Hematopoietic multipotent progenitor cell treated with erythropoietin and hydrocortisone succinate and interleukin-3 and kit ligand, for 15 days (in vitro differentiated cells): ENCODE results near the gene ANO2.

Experiments
- DNase-seq: peaks from one replicate; pipeline ENCODE4 v3.0.0-alpha.2; 2015; ENCODE audit warnings: low spot score

ANO2 gene

GRCh38 chr12:5945071-5946008 is at the start of gene ANO2:
Gene ANO2, minus strand, starts transcription at chr12:5945259. Its CDS starts 42 bp downstream, at chr12:5945217.
- no peak for DNase-seq

DNA sequence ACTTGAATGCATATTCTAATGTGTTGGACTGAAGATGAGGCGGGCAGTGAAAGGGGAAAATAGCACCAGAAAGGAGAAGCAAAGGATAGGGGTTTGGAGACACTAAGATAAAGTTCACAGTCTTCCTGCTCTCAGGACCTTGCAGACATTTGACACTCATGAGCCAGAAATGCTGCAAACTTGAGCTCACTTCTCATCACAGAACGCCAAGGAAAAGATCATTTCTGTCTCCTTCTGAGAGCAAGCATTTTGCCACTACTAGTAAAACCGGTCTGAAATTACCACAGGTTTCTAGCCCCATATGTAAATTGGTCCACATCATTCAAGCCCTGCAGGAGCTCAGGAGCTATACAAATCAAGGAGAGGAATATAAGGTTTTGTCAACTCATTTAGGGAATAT is 44.6 kb upstream of the ANO2 start:
- DNase-seq: no peak

- DNase-seq: peak; percentile 59
Measured at GRCh38 chr12:5988659-5989116, 43.6 kb upstream of the ANO2 start.

DNA sequence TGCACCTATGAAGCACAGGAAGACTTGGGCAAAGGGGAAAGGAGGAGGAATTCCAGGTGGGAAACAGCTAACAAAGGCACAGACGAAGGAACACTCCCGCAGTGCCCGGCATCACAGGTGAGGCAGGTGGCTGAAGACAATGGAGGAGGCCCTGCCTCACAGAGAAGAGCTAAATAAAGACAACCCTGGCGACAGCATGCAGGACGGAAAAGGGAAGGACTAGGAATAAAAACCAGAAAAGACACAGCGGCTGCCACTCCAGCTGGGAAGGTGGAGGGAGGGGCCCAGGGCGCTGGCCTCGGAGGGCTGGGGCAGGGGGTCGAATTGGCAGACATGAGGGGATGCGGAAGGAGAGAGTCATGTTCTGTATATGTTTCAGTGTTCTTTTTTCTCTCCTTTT is 43.0 kb upstream of the ANO2 start:
- DNase-seq: no peak

- DNase-seq: no peak
Measured at GRCh38 chr12:5987573-5987972, 42.5 kb upstream of the ANO2 start.

DNA sequence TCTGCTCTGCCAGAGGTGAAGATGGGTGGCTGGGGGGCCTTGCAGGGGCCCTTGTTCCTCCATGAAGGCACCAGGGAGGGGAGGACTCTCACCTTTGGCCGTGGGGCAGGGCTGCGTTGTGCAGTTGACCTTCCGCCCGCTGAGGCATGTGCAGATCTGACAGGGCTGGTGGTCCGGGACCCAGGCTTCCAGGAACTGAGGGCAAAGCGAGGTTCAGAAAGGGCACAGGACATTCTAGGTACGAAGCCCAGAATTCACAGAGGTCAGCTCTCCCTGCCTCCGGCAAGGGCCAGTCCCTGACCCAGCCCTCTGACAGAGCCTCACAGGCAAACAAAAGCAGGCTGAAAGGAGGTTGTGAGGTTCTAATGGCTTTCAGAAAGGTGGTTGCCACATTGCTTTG is 40.4 kb upstream of the ANO2 start:
- no peak for DNase-seq

GRCh38 chr12:5984873-5985272 is 39.8 kb upstream of the ANO2 start:
- no peak for DNase-seq

- no peak for DNase-seq
Measured at GRCh38 chr12:5982106-5982505, 37.0 kb upstream of the ANO2 start.

- DNase-seq: no peak
Measured at GRCh38 chr12:5977556-5977955, 32.5 kb upstream of the ANO2 start.

DNA sequence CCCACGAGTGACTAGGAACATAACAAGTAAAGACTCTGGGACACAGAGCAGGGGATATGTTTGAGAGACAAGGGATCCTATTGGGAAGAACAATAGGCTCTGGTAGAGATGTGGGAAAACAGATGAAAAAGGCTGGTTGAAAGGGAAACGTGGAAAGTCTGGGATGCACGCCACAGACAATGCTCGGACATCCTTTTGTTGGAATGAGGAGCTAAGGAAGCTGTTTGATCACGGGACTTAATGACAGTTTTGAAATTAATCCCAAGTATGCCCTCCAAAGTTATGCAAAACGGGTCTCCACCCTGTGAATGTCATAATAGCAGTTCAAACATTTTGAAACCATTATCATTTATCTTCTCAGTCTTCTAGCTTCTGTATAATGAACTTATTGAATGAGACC is 31.7 kb upstream of the ANO2 start:
- DNase-seq: no peak

- DNase-seq: no peak
Measured at GRCh38 chr12:5976196-5976595, 31.1 kb upstream of the ANO2 start.

DNA sequence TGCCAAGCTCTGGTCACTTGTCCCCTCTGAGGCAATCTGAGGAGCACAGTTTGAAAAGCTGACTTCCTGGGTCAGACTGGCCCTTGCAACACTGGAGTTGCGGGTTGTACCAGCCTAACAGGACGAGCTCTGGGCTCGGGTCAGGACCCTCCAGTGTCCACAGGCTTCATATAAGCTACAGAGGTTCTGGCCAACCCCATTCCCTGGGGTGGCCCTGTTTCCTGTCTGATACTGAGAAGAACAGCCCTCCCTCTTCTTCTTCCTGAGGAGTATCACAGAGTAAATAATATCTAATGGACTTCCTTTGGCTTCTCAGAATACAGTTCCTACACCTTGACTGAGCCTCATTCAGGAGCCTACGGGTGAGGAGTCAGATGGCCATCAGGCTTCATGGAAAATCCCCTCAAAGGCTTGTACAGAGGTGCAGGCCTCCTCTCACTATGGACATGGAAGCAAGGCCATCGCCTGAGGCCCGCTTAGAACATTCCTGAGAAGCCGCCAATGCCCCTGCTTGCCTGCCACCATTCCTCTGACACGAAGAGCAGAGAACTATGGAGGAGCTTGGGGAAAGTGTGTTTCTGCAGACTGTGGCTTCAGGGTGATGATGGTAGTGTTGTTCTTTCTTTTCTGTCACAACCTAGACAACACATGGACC is 28.5 kb upstream of the ANO2 start:
- DNase-seq: no peak

GRCh38 chr12:5972387-5972786 is 27.3 kb upstream of the ANO2 start:
- no peak for DNase-seq

DNA sequence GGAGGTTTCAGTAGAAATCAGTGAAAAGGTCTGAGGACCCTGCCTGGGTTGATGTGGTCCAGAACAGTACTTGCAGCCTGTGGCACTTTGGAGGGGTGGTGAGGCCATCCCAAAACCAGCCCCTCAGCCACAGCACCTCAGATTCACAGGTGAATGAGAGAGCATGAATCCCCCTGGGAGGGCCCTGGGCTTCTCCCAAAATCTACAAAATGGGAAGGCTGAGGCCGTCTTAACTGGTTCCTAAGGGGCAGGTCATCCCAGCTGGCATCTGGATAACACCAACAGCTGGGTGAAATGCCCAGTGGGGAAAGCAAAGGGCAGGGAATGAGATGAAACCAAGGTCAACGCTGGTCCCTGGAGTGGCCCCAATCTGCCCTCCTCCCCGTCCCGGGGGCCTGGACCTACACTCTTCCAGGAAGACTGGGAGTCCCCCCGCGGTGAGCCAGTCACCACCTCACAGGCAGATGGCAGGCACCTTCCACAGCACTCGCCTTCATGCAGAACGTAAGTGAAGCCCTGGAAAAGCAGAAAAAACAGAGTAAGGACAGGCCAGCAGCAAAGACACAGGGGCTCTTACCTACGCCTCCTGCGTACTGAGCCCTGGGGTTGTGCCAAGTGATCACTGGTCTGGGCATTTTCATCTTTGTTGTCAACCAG is 26.3 kb upstream of the ANO2 start:
- DNase-seq: no peak

- no peak for DNase-seq
Measured at GRCh38 chr12:5969974-5970690, 25.1 kb upstream of the ANO2 start.

- DNase-seq: no peak
Measured at GRCh38 chr12:5969156-5969973, 24.3 kb upstream of the ANO2 start.

- no peak for DNase-seq
Measured at GRCh38 chr12:5967645-5968415, 22.8 kb upstream of the ANO2 start.

GRCh38 chr12:5966486-5967095 is 21.5 kb upstream of the ANO2 start:
- no peak for DNase-seq

DNA sequence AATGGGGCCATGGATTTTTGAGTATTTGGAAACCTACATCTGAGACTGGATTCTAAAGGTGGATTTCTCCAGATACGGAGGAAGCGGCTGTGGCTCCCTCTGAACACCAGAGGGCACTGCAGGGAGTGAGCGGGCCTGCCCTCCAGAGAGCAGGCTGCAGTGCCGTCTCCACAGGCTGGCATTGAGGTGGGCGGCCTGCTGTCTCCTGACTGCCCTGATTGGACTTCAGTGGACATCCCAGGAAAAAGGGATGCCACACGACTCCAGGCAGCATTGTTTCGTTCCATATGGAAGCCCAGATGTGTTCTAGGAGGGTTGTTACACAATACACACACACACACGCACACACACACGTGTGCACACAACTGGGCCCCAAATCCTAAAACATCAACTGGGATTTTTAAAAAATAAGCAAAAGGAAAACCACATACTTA is 20.9 kb upstream of the ANO2 start:
- peak; percentile 34 for DNase-seq
